CD4-positive, alpha-beta T cell treated with Interleukin-6 at 100 ng/mL for 8 hours (primary cell): ENCODE data around the gene VPS8.

Experiments
- DNase-seq: peaks from one replicate; pipeline ENCODE4 v3.0.0-alpha.2; 2020; ENCODE audit warnings: mixed read lengths, low spot score

The VPS8 gene

GRCh38 chr3:184812662-184813042 is 686 bp downstream of the VPS8 start:
- DNase-seq, result no peak

DNA sequence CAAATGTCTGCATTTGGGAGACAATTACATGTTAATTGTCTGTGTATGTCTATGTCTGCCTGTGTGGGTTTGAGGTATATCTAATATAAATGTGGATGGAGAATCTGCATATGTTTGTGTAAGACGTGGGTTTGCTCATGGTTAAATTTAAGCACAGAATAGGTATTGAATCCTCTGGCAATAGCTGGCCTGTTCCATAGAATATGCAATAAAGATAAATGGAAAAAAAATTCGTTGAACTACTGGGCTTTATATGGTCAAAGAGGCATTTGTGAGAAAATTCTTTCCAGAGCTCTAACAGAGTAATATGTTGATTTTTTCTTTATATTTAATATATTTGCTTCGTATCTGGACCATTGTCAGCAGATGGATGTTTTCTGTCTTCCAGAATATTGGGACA is 1.4 kb downstream of the VPS8 start:
- DNase-seq, result no peak

GRCh38 chr3:184814214-184814613 is 2.2 kb downstream of the VPS8 start:
- DNase-seq, result no peak

DNA sequence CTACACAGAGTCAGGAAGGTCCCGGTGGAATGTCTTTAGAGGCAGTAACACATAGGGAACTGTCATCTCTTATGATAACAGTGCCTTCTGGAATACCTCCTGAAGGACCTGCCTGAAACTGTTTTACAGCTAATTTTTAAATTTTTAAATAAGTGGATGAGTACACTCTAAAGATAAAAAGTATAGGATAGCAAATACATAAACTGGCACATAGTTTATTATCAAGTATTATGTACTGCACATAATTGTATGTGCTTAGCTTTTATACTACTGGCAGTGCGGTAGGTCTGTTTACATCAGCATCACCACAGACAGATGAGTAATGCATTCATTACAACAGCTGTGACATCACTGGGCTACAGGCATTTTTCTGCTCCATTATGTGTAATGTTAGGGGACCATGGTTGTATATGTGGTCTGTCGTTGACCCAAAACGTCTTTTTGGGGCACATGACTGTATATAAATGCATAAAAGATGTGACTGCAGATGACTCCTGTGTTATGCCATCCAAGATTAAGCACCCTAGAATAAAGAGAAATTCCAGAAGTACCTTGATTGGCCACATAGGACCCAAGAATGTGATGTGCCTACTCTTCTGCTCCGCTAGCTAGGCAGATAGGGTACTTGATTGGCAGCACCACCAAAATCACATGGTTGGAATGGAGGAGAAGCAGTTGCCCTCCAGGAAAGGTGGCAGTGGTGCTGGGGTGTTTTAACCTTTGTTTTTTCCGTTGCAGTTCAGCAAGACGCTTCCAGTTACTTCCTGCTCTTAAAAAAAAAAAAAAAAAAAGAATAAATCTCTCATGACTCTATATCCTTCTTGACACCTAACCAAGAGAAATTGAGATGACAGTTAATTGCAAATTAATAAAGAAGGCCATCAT is 3.3 kb downstream of the VPS8 start:
- DNase-seq, result peak; percentile 9

DNA sequence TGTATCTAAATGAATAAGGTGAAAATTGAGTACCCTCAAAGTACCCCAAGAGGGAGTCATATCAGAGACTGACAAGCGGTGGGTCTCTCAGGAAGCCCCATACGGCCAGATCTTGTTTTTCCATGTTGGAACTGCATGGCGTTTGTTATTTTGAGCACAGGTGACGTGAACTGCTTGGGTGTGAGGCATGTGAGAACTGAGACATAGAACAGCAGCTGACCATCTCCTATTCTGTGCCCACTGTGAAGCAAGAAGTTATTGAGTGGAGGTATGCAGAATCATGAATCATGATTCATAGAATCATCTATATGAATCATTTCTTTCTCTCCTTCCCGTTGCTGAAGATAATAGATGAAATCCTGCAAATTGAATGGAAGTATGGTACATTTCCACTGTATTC is 4.6 kb downstream of the VPS8 start:
- DNase-seq, result no peak

- DNase-seq, result no peak
These were observed 8.6 kb downstream of the VPS8 start for GRCh38 chr3:184820525-184820924.

- DNase-seq, result no peak
These were observed 9.1 kb downstream of the VPS8 start for GRCh38 chr3:184821034-184821433.

GRCh38 chr3:184822081-184822480 is 10.1 kb downstream of the VPS8 start:
- DNase-seq, result no peak

DNA sequence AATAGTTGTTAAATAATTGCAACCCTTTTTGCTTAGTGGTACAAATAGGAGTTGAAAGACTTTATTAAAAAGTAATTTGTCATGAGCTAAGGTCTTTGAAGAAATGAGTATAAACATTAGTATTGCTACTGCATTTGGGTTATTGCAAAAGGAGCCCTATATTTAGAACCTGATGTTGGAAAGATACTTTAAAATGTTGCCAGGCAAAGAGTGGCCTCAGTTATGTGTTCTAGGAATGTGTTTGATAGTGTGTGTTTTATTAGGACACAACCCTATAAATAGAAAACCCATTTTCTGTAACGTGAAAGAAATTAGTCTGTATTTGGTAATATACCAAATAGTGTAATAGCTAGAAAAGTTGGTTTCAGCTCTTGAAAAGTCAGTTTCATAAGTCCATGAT is 10.7 kb downstream of the VPS8 start:
- no peak for DNase-seq

- no peak for DNase-seq
These were observed 12.0 kb downstream of the VPS8 start for GRCh38 chr3:184823990-184824389.

- DNase-seq, result no peak
These were observed 13.3 kb downstream of the VPS8 start for GRCh38 chr3:184825121-184825820.

- DNase-seq, result no peak
These were observed 15.6 kb downstream of the VPS8 start for GRCh38 chr3:184827572-184827971.

- no peak for DNase-seq
These were observed 20.1 kb downstream of the VPS8 start for GRCh38 chr3:184832044-184832443.

DNA sequence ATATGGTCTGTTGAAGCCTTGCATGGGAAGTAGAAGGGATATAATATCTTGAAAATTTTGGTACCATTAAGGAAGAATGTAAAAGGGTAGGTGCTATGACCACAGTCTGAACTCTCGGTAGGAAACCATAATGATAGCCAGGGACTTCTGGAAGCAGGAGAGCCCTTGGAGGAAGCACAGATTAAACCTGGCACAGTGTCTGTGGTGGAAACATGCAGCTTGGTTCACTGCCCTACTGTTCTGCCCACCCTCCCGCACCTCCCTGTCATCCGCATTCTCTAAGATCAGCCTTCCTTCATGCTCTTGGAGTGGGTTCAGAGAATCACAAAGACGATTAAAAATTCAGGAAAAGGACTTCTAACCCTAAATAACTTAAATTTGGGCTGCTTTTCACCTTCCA is 20.9 kb downstream of the VPS8 start:
- DNase-seq, result no peak

GRCh38 chr3:184836090-184836822 is 24.3 kb downstream of the VPS8 start:
- DNase-seq, result no peak

GRCh38 chr3:184842433-184842832 is 30.5 kb downstream of the VPS8 start:
- no peak for DNase-seq

DNA sequence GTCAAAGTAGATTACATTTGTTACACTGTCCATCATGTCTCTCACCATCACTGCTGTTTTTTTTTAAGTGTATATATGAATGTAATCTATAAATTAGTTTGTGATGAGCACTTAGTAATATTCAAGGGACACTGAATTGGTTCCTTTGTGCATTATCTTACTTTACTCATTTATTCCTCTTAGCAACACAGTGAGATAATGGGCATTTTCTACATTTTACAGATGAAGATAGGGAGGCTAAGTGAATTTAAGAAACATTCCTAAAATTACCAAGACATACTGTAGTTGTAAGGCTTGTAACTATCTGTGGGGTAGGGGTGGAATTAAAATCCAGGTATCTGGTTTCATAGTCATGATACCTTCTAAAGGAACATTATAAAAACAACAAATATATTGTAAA is 33.9 kb downstream of the VPS8 start:
- no peak for DNase-seq

GRCh38 chr3:184846496-184846895 is 34.5 kb downstream of the VPS8 start:
- DNase-seq, result no peak

DNA sequence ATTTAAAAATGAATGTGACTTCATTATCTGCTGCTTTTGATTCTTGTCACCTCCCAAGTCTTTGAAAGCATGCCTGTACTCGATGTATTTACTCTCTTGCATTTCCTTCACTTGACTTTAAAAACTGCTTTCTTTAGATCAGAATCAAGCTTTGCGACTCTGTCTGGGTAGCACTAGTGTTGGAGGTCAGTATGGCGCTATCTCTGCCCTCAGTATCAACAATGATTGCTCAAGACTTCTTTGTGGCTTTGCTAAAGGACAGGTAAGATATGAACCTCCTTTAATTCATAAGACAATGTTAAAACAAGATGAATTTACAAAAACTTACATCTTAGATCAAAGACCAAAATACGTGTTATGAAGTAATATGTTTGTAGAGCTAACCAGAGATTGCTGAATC is 37.0 kb downstream of the VPS8 start:
- no peak for DNase-seq

- no peak for DNase-seq
These were observed 38.2 kb downstream of the VPS8 start for GRCh38 chr3:184850201-184850600.

GRCh38 chr3:184857099-184857498 is 45.1 kb downstream of the VPS8 start:
- no peak for DNase-seq

- DNase-seq, result no peak
These were observed 52.0 kb downstream of the VPS8 start for GRCh38 chr3:184864000-184864399.

DNA sequence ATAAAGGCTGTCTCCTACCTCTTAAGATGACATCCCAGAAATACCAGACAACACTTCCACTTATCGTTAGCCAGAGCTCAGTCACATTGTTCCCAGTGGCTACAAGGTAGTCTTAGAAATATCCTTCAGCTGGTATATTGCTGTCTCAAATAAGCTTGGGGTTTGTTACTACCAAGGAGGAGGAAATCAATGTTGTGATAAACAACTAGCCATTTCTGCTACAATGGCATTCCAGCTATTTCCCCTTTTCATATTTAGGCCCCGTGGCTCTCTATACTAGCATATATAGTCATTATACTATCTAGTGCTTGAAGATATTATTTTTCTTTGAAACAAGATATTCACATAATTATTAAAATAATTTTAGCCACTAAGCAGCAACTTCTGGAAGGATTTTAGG is 56.5 kb downstream of the VPS8 start:
- no peak for DNase-seq
